Activated CD8-positive, alpha-beta T cell treated with anti-CD3 and anti-CD28 coated beads for 36 hours (primary cell): ENCODE results near the gene FBRSL1. TPM values are rescaled to one million over a fixed set of nuclear protein-coding genes. Genes with fewer than 3 reads are reported as not detected.

Experiments used
- ATAC-seq: fragments of 200-7000 bp; cut with Tn5 transposase; one replicate; pipeline ENCODE4 v1.10.0; 2021; ENCODE audit warnings: mild to moderate bottlenecking, moderate library complexity
- CTCF ChIA-PET: fragments of 350-600 bp; sonication (Branson Sonifier 250); formaldehyde crosslinking; loops from one replicate; lab custom pipeline; 2021; ENCODE audit warnings: antibody characterized with exemption; lab: Charles Lee
- POLR2A ChIA-PET: fragments of 350-600 bp; sonication (Branson Sonifier 250); formaldehyde crosslinking; loops from one replicate; lab custom pipeline; 2021; ENCODE audit warnings: antibody characterized with exemption; lab: Charles Lee
- DNase-seq: peaks from one replicate; pipeline ENCODE4 v3.0.0-alpha.2; 2020
- H3K27ac Mint-ChIP-seq: one replicate; pipeline ENCODE4 v1.8.0; 2021; ENCODE audit warnings: mild to moderate bottlenecking, mixed read lengths
- H3K27me3 Mint-ChIP-seq: one replicate; pipeline ENCODE4 v1.8.0; 2021; ENCODE audit warnings: mixed read lengths
- H3K36me3 Mint-ChIP-seq: one replicate; pipeline ENCODE4 v1.8.0; 2021; ENCODE audit warnings: low read depth, mixed read lengths
- H3K4me1 Mint-ChIP-seq: one replicate; pipeline ENCODE4 v1.8.0; 2021; ENCODE audit warnings: low read depth, mixed read lengths
- H3K4me3 Mint-ChIP-seq: one replicate; pipeline ENCODE4 v1.8.0; 2021; ENCODE audit warnings: mild to moderate bottlenecking, moderate library complexity, mixed read lengths
- H3K9me3 Mint-ChIP-seq: one replicate; pipeline ENCODE4 v1.8.0; 2021; ENCODE audit warnings: mixed read lengths
- intact Hi-C: fragments of 100-400 bp; cut with micrococcal nuclease; formaldehyde crosslinking; loops from one replicate; pipeline ENCODE4 v1.10.0; 2022
- total RNA-seq, 2 experiments: library from RNA; stranded (reverse); gene quantifications; one replicate each; pipeline ENCODE4 v1.2.3, GENCODE V29; 2021
- TF ChIP-seq, protein P1 (sequence below): fragments of 200-600 bp; IDR thresholded peaks from one replicate; pipeline ENCODE4 v1.8.0; 2022; ENCODE audit warnings: antibody characterized with exemption, mild to moderate bottlenecking

FBRSL1 gene
- total RNA-seq, 2 experiments from 2014 or later: 41.4 to 48.1 TPM

DNA sequence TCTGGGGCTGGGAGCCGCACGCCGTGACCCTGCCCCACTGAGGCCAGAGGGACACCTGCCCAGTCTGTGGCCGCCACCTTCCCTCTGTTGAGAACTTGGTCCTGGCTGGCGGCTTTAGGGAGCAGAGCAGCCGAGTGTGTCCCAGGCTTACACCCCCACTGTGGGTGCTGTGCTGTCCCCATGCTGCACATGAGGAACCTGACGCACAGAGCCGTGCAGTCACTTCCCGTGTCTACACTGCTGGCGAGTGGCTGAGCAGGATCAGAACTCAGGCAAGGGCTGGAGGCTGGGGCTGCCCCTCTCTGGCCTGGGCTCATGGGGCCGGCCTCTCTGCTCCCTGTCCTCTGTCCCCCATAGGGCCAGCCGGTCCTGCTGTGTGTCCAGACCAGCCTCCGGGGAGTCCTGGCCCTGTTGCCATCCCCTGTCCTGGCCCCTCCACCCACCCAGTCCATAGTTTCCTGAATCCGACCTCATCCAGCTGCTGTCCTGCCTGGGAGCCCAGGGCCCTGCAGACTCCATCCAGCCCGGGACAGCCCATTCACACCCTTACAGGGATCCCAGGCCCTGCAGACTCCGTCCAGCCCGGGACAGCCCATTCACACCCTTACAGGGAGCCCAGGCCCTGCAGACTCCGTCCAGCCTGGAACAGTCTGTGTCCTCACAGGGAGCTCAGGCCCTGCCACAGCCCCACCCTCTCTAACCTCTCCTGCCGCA, 10.3 kb downstream of the FBRSL1 start:
- H3K4me1 Mint-ChIP-seq: peaks cover 56% of the 10 kb centered on the region
- POLR2A ChIA-PET: no interaction called here

DNA sequence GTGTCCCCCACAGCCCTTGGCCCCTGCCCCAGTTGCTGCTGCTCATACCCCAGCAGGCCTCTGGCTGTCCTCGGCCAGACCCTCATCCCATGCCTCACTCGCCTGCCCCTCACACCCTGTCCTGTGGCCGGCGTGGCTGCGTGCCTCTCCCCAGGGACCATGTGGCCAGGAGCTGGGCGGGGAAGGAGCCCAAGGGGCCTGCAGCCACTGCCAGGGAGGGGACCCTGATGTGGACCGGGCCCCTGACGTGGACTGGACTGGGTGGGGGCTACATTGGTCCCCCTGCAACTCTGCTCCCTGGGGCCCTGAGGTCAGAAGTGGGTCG, 10.9 kb downstream of the FBRSL1 start:
- no peaks in the 10 kb centered on the region for H3K36me3 Mint-ChIP-seq
- peaks cover 61% of the 10 kb centered on the region for H3K4me1 Mint-ChIP-seq
- TF ChIP-seq, protein P1, sequence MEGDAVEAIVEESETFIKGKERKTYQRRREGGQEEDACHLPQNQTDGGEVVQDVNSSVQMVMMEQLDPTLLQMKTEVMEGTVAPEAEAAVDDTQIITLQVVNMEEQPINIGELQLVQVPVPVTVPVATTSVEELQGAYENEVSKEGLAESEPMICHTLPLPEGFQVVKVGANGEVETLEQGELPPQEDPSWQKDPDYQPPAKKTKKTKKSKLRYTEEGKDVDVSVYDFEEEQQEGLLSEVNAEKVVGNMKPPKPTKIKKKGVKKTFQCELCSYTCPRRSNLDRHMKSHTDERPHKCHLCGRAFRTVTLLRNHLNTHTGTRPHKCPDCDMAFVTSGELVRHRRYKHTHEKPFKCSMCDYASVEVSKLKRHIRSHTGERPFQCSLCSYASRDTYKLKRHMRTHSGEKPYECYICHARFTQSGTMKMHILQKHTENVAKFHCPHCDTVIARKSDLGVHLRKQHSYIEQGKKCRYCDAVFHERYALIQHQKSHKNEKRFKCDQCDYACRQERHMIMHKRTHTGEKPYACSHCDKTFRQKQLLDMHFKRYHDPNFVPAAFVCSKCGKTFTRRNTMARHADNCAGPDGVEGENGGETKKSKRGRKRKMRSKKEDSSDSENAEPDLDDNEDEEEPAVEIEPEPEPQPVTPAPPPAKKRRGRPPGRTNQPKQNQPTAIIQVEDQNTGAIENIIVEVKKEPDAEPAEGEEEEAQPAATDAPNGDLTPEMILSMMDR: no peak
- H3K9me3 Mint-ChIP-seq: no peaks in the 10 kb centered on the region
- CTCF ChIA-PET: interaction anchor here (0.8 kb wide), 1 partner anchor 23 kb away, joined by 3 read pairs; no protein-coding TSS in a partner anchor
- intact Hi-C loops: no loop called here
- no peaks in the 10 kb centered on the region for H3K27me3 Mint-ChIP-seq
- no peak overlapping the region for H3K4me3 Mint-ChIP-seq
- H3K27ac Mint-ChIP-seq: no peak overlapping the region
- ATAC-seq (no peak), DNase-seq (no peak)
- POLR2A ChIA-PET: no interaction called here

More for the DNA sequence above, 10.3 kb downstream of the FBRSL1 start:
- TF ChIP-seq, protein P1: no peak
- H3K9me3 Mint-ChIP-seq: no peaks in the 10 kb centered on the region
- CTCF ChIA-PET: interaction anchor here (0.8 kb wide), 1 partner anchor 24 kb away, joined by 3 read pairs; no protein-coding TSS in a partner anchor
- no peak overlapping the region for H3K27ac Mint-ChIP-seq
- H3K27me3 Mint-ChIP-seq: no peaks in the 10 kb centered on the region
- no peak for DNase-seq
- no peaks in the 10 kb centered on the region for H3K36me3 Mint-ChIP-seq
- intact Hi-C loops: no loop called here
- no peak overlapping the region for H3K4me3 Mint-ChIP-seq
- no peak for ATAC-seq

DNA sequence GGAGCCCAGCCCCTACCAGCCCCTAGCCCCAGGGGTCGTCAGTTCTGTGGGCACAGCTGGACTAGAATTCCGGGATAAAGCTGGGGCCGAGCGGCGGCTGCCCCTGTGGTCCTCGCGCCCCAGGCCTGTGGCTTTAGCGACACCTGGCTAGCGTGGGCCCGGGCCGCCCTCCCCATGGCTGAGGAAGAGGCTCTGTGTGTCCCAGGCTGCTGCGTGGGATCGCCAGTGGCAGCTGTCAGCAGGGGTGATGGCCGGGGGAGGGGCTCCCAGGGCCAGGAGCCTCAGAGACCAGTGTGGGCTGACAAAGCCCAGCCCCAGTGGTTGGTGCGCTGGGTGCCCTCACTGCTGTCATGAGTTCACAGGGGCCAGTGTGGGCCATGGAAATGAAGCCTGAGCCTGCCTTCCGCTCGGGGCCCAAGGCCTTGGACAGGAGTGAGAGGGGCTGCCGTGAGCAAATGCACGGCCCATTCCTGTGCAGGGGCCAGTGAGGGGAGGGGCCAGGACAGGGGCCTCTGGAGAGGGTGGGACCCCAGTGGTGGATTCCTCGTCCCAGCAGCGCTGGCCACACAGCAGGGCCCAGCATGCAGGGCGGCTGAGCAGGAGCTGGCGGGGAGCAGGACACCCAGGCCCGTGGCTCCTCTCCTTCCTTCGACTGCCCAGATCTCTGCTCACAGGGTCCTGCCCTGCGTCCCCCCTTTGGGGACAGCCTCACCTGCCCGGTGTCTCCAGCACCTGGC, 11.4 kb downstream of the FBRSL1 start:
- Mint-ChIP-seq H3K27me3 (no peaks in the 10 kb centered on the region), H3K27ac (no peak overlapping the region), H3K9me3 (no peaks in the 10 kb centered on the region), H3K4me3 (no peak overlapping the region), H3K4me1 (peaks cover 63% of the 10 kb centered on the region), H3K36me3 (no peaks in the 10 kb centered on the region)
- no peak for DNase-seq
- POLR2A ChIA-PET: no interaction called here
- CTCF ChIA-PET: interaction anchor here (0.8 kb wide), 1 partner anchor 23 kb away, joined by 3 read pairs; no protein-coding TSS in a partner anchor
- ATAC-seq: no peak
- TF ChIP-seq, protein P1: no peak
- intact Hi-C loops: no loop called here

DNA sequence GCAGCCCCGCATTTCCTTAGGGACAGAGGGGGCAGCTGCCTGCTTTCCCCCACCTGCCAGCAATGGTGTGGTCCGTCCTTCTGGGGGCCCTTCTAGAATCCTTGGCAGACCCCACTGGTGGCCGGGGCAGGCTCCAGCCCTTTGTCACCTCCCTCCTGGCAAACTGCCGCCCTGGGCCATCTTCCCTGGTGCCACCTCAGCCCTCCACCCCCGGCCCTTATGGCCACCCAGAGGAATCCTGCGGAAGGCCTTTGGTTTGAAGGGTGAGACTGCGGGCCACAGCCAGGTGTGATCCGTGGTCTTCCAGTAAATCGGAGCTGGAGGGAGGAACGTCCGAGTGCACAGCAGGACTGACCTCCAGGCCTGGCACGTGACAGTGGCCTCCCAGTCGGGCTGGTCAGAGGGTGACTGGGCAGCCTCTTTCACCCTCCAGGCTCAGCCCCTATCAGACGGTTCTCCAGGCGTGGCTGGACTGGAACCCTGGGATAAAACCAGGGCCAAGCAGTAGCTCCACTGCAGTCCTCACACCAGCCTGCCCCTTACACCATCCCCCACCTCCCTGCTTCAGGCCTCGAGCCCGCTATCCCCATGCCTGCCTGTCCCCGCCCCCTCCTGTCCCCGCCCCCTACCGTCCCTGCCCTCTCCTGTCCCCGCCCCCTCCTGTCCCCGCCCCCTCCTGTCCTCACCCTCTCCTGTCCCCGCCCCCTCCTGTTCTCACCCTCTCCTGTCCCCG, 12.4 kb downstream of the FBRSL1 start:
- CTCF ChIA-PET: interaction anchor here (0.5 kb wide), 1 partner anchor 284 kb away, joined by 3 read pairs; no protein-coding TSS in a partner anchor
- H3K9me3 Mint-ChIP-seq: no peaks in the 10 kb centered on the region
- no peaks in the 10 kb centered on the region for H3K36me3 Mint-ChIP-seq
- intact Hi-C loops: no loop called here
- TF ChIP-seq, protein P1: no peak
- no peak overlapping the region for H3K4me3 Mint-ChIP-seq
- peak overlapping the region; percentile 6 for H3K27ac Mint-ChIP-seq
- POLR2A ChIA-PET: no interaction called here
- ATAC-seq: no peak
- no peaks in the 10 kb centered on the region for H3K27me3 Mint-ChIP-seq
- peaks cover 66% of the 10 kb centered on the region for H3K4me1 Mint-ChIP-seq
- no peak for DNase-seq
